Measurements from ENCODE around the gene GJB5.
"Not testable (repeated sequence)": the region's sequence is repeated elsewhere in the genome, so short reads cannot be mapped to it uniquely, and the experiment has no call there.

Gene GJB5

GRCh38 chr1:34754964-34755637, at the start of gene GJB5:
TSS of gene GJB5 (plus strand) at chr1:34755047. CDS start at chr1:34757331, 2,284 bp downstream.
- DNase-seq = no peak

GRCh38 chr1:34705077-34705476, 49.8 kb upstream of the GJB5 start:
- no peak for DNase-seq

DNA sequence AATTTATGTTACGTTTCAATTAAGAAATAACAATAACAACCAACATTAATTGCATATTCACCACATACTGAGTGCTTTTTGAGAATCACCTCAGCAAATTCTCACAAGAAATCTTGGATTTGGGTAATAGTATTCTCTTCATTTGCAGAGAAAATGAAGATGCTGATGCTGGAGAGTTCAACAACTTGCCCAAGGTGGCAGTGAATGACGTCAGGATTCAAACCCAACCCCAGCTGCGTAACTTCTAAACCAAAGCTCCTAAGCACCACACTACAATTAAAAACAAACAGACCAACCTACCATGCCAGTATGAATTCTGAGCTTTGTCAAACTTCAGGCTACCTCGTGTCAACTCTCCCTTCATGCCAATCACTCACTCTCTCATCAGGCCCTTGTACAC, 46.7 kb upstream of the GJB5 start:
- no peak for DNase-seq

- no peak for DNase-seq
Observed at GRCh38 chr1:34709547-34709946, 45.3 kb upstream of the GJB5 start.

GRCh38 chr1:34710812-34711211, 44.0 kb upstream of the GJB5 start:
- no peak for DNase-seq

DNA sequence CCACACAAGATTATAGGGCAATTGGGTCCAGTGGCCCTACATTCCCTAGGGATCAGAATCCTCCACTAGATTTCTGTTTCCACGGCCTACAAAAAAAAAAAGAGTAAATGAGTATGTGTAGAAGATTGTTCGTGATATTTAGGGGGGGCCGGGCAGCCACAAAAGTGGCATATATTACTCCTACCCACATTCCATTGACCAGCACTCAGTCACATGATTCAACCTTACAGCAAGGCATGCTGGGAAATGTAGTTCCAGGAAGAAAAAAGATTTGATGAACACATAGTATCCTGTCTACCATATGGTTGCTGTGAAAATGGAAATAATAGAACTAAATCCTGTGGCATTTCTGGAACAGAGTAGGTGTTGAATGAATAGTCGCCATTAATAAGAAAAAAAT, 43.4 kb upstream of the GJB5 start:
- DNase-seq = no peak

DNA sequence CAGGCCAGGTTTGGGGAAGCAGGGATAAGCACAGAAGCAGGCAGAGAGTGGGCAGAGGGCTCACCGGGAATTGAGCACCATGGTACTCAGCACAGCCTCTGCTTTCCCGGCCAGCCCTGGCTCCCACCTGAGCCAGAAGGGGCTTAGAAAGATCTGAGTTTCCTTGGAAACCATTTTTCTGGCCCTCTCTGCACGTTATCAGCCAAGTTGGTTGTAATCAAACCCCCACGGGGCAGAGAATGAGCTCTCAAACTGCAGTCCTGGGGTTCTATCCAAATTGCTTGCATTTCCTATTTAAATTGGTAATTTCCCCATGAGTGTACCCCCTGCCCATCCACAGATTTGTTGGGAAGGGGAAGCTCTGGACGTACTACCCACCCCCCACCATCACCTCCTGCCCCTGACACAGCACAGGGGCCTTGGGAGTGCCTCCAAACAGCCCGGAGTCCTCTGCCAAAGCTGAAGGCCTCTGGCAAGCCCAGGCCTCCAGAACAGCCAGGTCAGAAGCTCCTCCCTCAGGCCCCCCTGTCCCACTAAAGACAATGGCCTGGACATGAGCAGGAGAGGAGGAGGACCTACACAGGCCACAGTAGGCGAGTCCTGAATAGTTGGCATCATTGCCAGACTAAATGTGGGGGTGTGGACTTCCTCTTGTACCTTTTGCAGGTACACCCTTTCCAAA, 42.7 kb upstream of the GJB5 start:
- no peak for DNase-seq

- no peak for DNase-seq
Observed at GRCh38 chr1:34713443-34713842, 41.4 kb upstream of the GJB5 start.

GRCh38 chr1:34714386-34714785, 40.5 kb upstream of the GJB5 start:
- DNase-seq = no peak

- DNase-seq = no peak
Observed at GRCh38 chr1:34715139-34715538, 39.7 kb upstream of the GJB5 start.

- no peak for DNase-seq
Observed at GRCh38 chr1:34721241-34721640, 33.6 kb upstream of the GJB5 start.

- DNase-seq = no peak
Observed at GRCh38 chr1:34721646-34722355, 33.0 kb upstream of the GJB5 start.

- DNase-seq = no peak
Observed at GRCh38 chr1:34726861-34727260, 28.0 kb upstream of the GJB5 start.

GRCh38 chr1:34730485-34730884, 24.4 kb upstream of the GJB5 start:
- DNase-seq = no peak

- not testable (repeated sequence) for DNase-seq
Observed at GRCh38 chr1:34732831-34733230, 22.0 kb upstream of the GJB5 start.

GRCh38 chr1:34736692-34737091, 18.2 kb upstream of the GJB5 start:
- no peak for DNase-seq

DNA sequence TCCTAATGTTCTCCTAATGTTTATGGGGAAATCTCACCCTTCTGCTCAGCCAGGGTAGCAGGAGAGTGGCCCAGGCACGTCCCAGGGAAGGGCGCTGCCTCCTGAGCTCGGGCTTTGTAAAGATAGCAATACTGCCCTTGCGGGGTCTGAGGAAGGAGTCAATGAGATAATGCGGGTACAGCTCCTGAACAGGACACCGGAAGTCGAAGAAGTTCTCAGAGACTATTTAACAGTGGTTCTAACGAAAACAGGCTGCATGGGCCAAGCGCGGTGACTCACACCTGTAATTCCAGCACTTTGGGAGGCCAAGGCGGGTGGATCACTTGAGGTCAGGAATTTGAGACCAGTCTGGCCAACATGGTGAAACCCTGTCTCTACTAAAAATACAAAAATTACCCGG, 17.6 kb upstream of the GJB5 start:
- DNase-seq = not testable (repeated sequence)

DNA sequence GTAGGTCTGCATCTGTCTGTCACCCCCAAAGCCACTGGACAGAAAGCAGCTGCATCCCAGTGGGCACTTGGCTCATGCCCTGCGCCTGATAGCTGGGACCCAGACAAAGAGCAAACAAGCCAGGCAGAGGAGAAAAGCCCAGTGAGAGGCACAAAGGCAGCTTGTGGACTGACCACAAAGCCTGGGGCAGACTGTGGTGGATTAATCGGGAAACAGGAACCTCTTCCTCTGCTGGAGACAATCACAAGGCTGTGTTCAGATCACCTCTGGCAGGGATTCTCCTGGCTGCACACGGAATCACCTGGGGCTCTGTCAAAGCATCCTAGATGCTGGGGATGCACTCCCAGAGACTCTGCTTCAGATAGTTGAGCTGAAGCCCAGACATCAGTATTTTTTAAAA, 15.2 kb upstream of the GJB5 start:
- no peak for DNase-seq

DNA sequence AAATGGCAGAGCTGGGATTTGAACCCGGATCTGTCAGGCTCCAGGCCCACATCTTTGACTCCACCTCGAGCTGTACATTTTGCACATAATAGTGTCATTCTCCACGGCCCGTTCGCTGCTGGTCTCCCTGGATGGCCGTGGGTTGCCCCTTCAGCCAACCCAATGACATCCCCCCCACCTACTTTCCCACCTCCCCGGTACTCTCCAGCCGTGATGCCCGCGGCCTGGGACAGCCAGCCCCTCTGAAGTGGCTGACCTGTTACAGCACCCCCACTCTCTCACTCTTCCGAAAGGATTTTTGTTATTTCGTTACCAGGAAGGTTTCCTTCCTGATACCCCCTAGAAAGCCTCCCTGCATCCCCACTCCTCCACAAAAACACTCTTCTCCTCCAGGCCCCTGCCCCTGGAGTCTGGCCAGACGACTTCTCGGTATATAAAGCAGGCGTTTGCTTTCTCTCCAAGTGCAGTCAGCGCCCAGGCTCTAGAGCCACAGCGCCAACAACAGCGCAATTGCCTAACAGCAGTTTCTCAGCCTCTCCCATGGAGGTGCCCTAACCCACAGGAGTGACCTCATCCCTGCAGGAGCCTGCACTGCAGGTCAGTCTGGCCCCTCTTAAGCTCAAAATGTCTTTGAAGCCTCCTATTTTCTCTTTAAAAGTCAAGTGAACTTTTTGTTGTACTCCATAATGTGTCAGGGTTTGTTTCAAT, 14.5 kb upstream of the GJB5 start:
- no peak for DNase-seq

- peak; percentile 46 for DNase-seq
Observed at GRCh38 chr1:34742667-34743270, 12.1 kb upstream of the GJB5 start.

GRCh38 chr1:34743775-34744174, 11.1 kb upstream of the GJB5 start:
- DNase-seq = no peak

GRCh38 chr1:34744851-34745250, 10.0 kb upstream of the GJB5 start:
- no peak for DNase-seq

- no peak for DNase-seq
Observed at GRCh38 chr1:34745666-34746065, 9.2 kb upstream of the GJB5 start.

Measured in NK-92 treated with Interleukin-12 subunit alpha and Interleukin-12 subunit beta, amount 100 ng/mL, for 24 hours (cell line).